HCT116 (cell line): ENCODE measurements around the gene ACSS1. TPM values are rescaled to one million over a fixed set of nuclear protein-coding genes. Genes with fewer than 3 reads are reported as not detected.

Experiments used
- ATAC-seq: fragments of 200-7000 bp; cut with Tn5 transposase; 2 replicates; pipeline ENCODE4 v1.9.1; 2020; ENCODE audit warnings: mild to moderate bottlenecking, moderate library complexity
- BruUV-seq: library from RNA; stranded (reverse); fragments of 400-500 nt; replicated peaks from 2 replicates; lab custom pipeline; 2021; lab: Mats Ljungman, UMichigan
- CTCF ChIA-PET: fragments of 300-600 bp; sonication (Branson Sonifier 250); formaldehyde crosslinking; loops from one replicate; lab custom pipeline; 2021; ENCODE audit warnings: antibody characterized with exemption; lab: Charles Lee
- POLR2A ChIA-PET: fragments of 300-600, 350-600 bp; sonication (Branson Sonifier 250); formaldehyde crosslinking; loops from one replicate; lab custom pipeline; 2021; ENCODE audit warnings: antibody characterized with exemption; lab: Charles Lee
- RAD21 ChIA-PET, 2 experiments: fragments of 300-600 bp; sonication (Branson Sonifier 250); formaldehyde crosslinking; loops; one replicate each; lab custom pipeline; 2023; ENCODE audit warnings: low total read pairs in 2 of 2; ENCODE audit not compliant: uncharacterized antibody in 2 of 2, unreplicated experiment in 2 of 2, low non-redundant PET in 1 of 2; lab: Charles Lee
- DNase-seq: peaks from one replicate; pipeline ENCODE4 v3.0.0-alpha.2; 2010; ENCODE audit warnings: low read depth, low spot score
- H2AFZ ChIP-seq: fragments of 200-600 bp; shearing (Covaris generic), sonication (generic); 2 replicates; pipeline ENCODE4 v1.6.1; 2017; ENCODE audit warnings: low read depth, mixed run types, mixed read lengths, antibody characterized with exemption, low read length; ENCODE audit not compliant: poor library complexity, severe bottlenecking
- H3K27ac ChIP-seq: 2 replicates; pipeline ENCODE4 v1.5.1; 2012; ENCODE audit warnings: low read depth, low read length
- H3K27me3 ChIP-seq: fragments of 200-600 bp; sonication (generic); 2 replicates; pipeline ENCODE4 v1.6.1; 2016; ENCODE audit warnings: mixed run types, low read length, mixed read lengths; ENCODE audit not compliant: insufficient read depth
- H3K36me3 ChIP-seq, 2 experiments: fragments of 200-500 bp in 1 of 2; fragments of 200-600 bp in 1 of 2; sonication (Bioruptor generic) in 1 of 2; sonication (generic) in 1 of 2; 2 replicates each; pipeline versions ENCODE4 v1.5.1 to v1.6.1; 2014 to 2016; ENCODE audit warnings: low read length in 2 of 2, inconsistent platforms in 1 of 2, mixed read lengths in 1 of 2, mixed run types in 1 of 2; ENCODE audit not compliant: insufficient read depth in 2 of 2, control insufficient read depth in 1 of 2
- H3K4me1 ChIP-seq, 2 experiments: fragments of 200-600 bp in 1 of 2; sonication (generic) in 1 of 2; 2 replicates each; pipeline versions ENCODE4 v1.5.1 to v1.6.1; 2012 to 2017; ENCODE audit warnings: low read length in 2 of 2, inconsistent platforms in 1 of 2, mild to moderate bottlenecking in 1 of 2, mixed read lengths in 1 of 2, mixed run types in 1 of 2, moderate library complexity in 1 of 2; ENCODE audit not compliant: insufficient read depth in 2 of 2, control insufficient read depth in 1 of 2
- H3K4me2 ChIP-seq: fragments of 200-600 bp; sonication (generic); 2 replicates; pipeline ENCODE4 v1.6.1; 2017; ENCODE audit warnings: mixed run types, low read length, mixed read lengths
- H3K4me3 ChIP-seq, 2 experiments: fragments of 200-600 bp in 1 of 2; sonication (generic) in 1 of 2; replicated peaks in 1 of 2; 2 replicates each; pipeline ENCODE4 v1.5.1; 2011 to 2016; ENCODE audit warnings: low read length in 2 of 2, control low read depth in 1 of 2, low read depth in 1 of 2, mild to moderate bottlenecking in 1 of 2, mixed read lengths in 1 of 2, mixed run types in 1 of 2
- H3K79me2 ChIP-seq: fragments of 200-600 bp; sonication (generic); 2 replicates; pipeline ENCODE4 v1.6.1; 2017; ENCODE audit warnings: mild to moderate bottlenecking, mixed run types, low read length, moderate library complexity, mixed read lengths; ENCODE audit not compliant: insufficient read depth
- H3K9ac ChIP-seq: fragments of 200-600 bp; sonication (generic); 2 replicates; pipeline ENCODE4 v1.6.1; 2016; ENCODE audit warnings: low read length, mixed read lengths
- H3K9me2 ChIP-seq: fragments of 200-600 bp; sonication (generic), shearing (Covaris generic); 2 replicates; pipeline ENCODE4 v1.6.1; 2017; ENCODE audit warnings: mixed run types, mild to moderate bottlenecking, moderate library complexity; ENCODE audit not compliant: insufficient read depth
- H3K9me3 ChIP-seq, 2 experiments: fragments of 200-500 bp in 1 of 2; fragments of 200-600 bp in 1 of 2; sonication (Bioruptor generic) in 1 of 2; sonication (generic) in 1 of 2; 2 replicates each; pipeline ENCODE4 v1.6.1; 2014 to 2017; ENCODE audit warnings: low read length in 2 of 2, mixed read lengths in 2 of 2, inconsistent platforms in 1 of 2, low read depth in 1 of 2, mild to moderate bottlenecking in 1 of 2, mixed run types in 1 of 2, moderate library complexity in 1 of 2; ENCODE audit not compliant: control insufficient read depth in 1 of 2, insufficient read depth in 1 of 2
- H4K20me1 ChIP-seq: fragments of 200-600 bp; sonication (generic), shearing (Covaris generic); 2 replicates; pipeline ENCODE4 v1.6.1; 2017; ENCODE audit warnings: mixed run types, mild to moderate bottlenecking, moderate library complexity; ENCODE audit not compliant: insufficient read depth
- CBX3 ChIP-seq: IDR thresholded peaks from 2 replicates; pipeline ENCODE4 v1.6.1; 2012; ENCODE audit warnings: low read depth
- CEBPB ChIP-seq: IDR thresholded peaks from 2 replicates; pipeline ENCODE4 v1.6.1; 2012; ENCODE audit warnings: low read depth
- EGR1 ChIP-seq: IDR thresholded peaks from 2 replicates; pipeline ENCODE4 v1.6.1; 2012; ENCODE audit warnings: low read depth
- ELF1 ChIP-seq: IDR thresholded peaks from 2 replicates; pipeline ENCODE4 v1.6.1; 2012; ENCODE audit warnings: low read depth, borderline replicate concordance
- EZH2 ChIP-seq: fragments of 200-600 bp; sonication (generic); IDR thresholded peaks from 2 replicates; pipeline ENCODE4 v1.6.1; 2017; ENCODE audit warnings: antibody characterized with exemption, mixed run types
- EZH2phosphoT487 ChIP-seq: fragments of 200-600 bp; IDR thresholded peaks from 2 replicates; pipeline ENCODE4 v1.6.1; 2018; ENCODE audit warnings: antibody characterized with exemption, borderline replicate concordance
- FOSL1 ChIP-seq: IDR thresholded peaks from 2 replicates; pipeline ENCODE4 v1.6.1; 2012; ENCODE audit warnings: low read depth
- JUND ChIP-seq: IDR thresholded peaks from 2 replicates; pipeline ENCODE4 v1.6.1; 2012
- POLR2A ChIP-seq: IDR thresholded peaks from 2 replicates; pipeline ENCODE4 v1.7.0; 2011; ENCODE audit warnings: borderline replicate concordance; ENCODE audit not compliant: insufficient read depth, insufficient read length; ENCODE audit errors: extremely low read depth
- RAD21 ChIP-seq: IDR thresholded peaks from 2 replicates; pipeline ENCODE4 v1.6.1; 2012; ENCODE audit warnings: low read depth, mild to moderate bottlenecking
- SRF ChIP-seq: IDR thresholded peaks from 2 replicates; pipeline ENCODE4 v1.6.1; 2012; ENCODE audit warnings: low read depth
- TCF7L2 ChIP-seq: IDR thresholded peaks from 2 replicates; pipeline ENCODE4 v1.7.0; 2011; ENCODE audit warnings: borderline replicate concordance, inconsistent platforms; ENCODE audit not compliant: insufficient read depth, insufficient read length; ENCODE audit errors: extremely low read depth
- YY1 ChIP-seq: IDR thresholded peaks from 2 replicates; pipeline ENCODE4 v1.6.1; 2011; ENCODE audit warnings: low read length, low read depth, moderate library complexity, mild to moderate bottlenecking; ENCODE audit not compliant: insufficient replicate concordance; ENCODE audit errors: extremely low read depth
- ZNF274 ChIP-seq: fragments of 200-500 bp; sonication (Bioruptor generic); IDR thresholded peaks from 2 replicates; pipeline ENCODE4 v1.6.1; 2014; ENCODE audit warnings: mild to moderate bottlenecking, low read depth, low read length, inconsistent platforms
- intact Hi-C: fragments of 100-400 bp; cut with micrococcal nuclease; formaldehyde crosslinking; loops from 2 replicates; pipeline ENCODE4 v1.10.0; 2022
- total RNA-seq: library from RNA; stranded (reverse); gene quantifications from one replicate; pipeline ENCODE4 v1.2.1, GENCODE V29; 2021; ENCODE audit not compliant: unreplicated experiment
- TF ChIP-seq, protein P1 (sequence below), 3 experiments: fragments of 200-600 bp in 1 of 3; sonication (generic) in 1 of 3; IDR thresholded peaks in 2 of 3; conservative IDR thresholded peaks in 1 of 3; 2 replicates each; pipeline ENCODE4 v1.5.1; 2012 to 2017; ENCODE audit warnings: low read depth in 2 of 3, low read length in 2 of 3, antibody characterized with exemption in 1 of 3, borderline replicate concordance in 1 of 3, control low read depth in 1 of 3, mild to moderate bottlenecking in 1 of 3, mixed read lengths in 1 of 3, mixed run types in 1 of 3, moderate library complexity in 1 of 3; ENCODE audit not compliant: insufficient read depth in 1 of 3
- TF ChIP-seq, protein P2 (sequence below): IDR thresholded peaks from 2 replicates; pipeline ENCODE4 v1.6.1; 2012
- TF ChIP-seq, protein P3 (sequence below): IDR thresholded peaks from 2 replicates; pipeline ENCODE4 v1.6.1; 2012; ENCODE audit warnings: low read depth
- TF ChIP-seq, protein P4 (sequence below): IDR thresholded peaks from 2 replicates; pipeline ENCODE4 v1.6.1; 2011; ENCODE audit warnings: mild to moderate bottlenecking, low read length, moderate library complexity; ENCODE audit not compliant: insufficient replicate concordance; ENCODE audit errors: extremely low read depth

ACSS1 gene
- total RNA-seq, 1 experiment from 2014 or later, result 0.27 TPM

DNA sequence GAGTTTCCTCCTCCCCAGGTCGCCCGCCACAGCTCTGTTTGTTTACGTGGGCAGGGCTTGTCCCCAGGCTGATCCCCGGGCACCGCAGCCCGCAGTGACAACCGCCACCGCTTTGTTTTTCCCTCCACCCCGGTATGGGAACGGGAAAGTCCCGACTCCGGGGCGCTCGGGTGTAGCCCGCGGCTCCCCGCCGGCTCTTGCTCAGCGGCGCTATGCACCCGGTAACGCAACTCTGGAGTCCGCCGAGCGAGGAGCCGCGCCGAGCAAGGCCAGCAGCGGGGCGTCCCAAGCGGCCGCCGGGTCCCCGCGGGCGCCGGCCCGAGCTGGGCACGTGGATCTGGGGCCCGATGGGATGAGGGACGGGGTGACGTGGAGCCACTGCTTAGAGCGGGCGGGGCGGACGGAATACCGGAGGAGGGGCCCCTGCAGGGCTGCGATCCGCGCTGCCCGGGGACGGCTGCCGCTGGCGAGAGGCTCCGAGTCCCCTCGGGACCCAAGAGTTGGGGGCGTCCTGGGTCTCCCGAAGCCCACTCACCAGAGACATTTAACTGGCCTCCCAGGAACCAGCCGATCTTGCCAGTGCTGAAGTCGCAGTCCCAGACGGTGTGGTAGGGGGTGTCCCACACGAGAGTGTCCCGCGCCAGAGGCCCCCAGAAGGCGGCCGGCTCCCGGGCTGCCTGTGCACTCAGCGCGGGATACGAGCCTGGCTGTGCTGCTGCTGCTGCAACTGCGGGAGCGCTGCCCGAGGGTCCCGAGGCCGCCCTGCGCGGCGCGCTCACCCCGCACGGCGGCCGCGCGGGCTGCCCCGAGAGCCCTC lies 497 bp downstream of the ACSS1 start:
- RAD21 ChIA-PET, result no interaction called here

More for the DNA sequence above, 497 bp downstream of the ACSS1 start:
- POLR2A ChIA-PET, result no interaction called here
- Histone ChIP-seq H3K4me2 (peak overlapping the region; percentile 33), H3K27me3 (peaks cover 25% of the 10 kb centered on the region), H3K4me3 (no peak overlapping the region), H2AFZ (no peak overlapping the region), H3K36me3 (no peaks in the 10 kb centered on the region), H3K9ac (no peak overlapping the region), H3K9me3 (no peaks in the 10 kb centered on the region), H3K4me1 (no peaks in the 10 kb centered on the region), H3K79me2 (no peaks in the 10 kb centered on the region), H3K9me2 (no peaks in the 10 kb centered on the region), H3K27ac (no peak overlapping the region), H4K20me1 (no peaks in the 10 kb centered on the region)
- CTCF ChIA-PET, result no interaction called here
- BruUV-seq, result no TSS peak
- no peak for DNase-seq
- intact Hi-C loops, result no loop called here
- TF ChIP-seq EGR1, result no peak
- no peak for TF ChIP-seq ELF1
- no peak for TF ChIP-seq CBX3
- TF ChIP-seq POLR2A, result no peak
- TF ChIP-seq YY1, result no peak
- no peak for TF ChIP-seq RAD21
- TF ChIP-seq CEBPB, result no peak
- no peak for TF ChIP-seq EZH2phosphoT487
- no peak for TF ChIP-seq TCF7L2
- TF ChIP-seq, protein P1, sequence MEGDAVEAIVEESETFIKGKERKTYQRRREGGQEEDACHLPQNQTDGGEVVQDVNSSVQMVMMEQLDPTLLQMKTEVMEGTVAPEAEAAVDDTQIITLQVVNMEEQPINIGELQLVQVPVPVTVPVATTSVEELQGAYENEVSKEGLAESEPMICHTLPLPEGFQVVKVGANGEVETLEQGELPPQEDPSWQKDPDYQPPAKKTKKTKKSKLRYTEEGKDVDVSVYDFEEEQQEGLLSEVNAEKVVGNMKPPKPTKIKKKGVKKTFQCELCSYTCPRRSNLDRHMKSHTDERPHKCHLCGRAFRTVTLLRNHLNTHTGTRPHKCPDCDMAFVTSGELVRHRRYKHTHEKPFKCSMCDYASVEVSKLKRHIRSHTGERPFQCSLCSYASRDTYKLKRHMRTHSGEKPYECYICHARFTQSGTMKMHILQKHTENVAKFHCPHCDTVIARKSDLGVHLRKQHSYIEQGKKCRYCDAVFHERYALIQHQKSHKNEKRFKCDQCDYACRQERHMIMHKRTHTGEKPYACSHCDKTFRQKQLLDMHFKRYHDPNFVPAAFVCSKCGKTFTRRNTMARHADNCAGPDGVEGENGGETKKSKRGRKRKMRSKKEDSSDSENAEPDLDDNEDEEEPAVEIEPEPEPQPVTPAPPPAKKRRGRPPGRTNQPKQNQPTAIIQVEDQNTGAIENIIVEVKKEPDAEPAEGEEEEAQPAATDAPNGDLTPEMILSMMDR (IDR thresholded peaks at IDR 0.05 in 2 of 3, conservative IDR thresholded peaks at IDR 0.05 in 1 of 3; ENCODE audit: borderline replicate concordance in 1 of 3, insufficient read depth in 1 of 3, low read depth in 2 of 3, low read length in 2 of 3), result no peak
- no peak for TF ChIP-seq ZNF274
- TF ChIP-seq FOSL1, result no peak
- no peak for TF ChIP-seq JUND
- TF ChIP-seq, protein P2, sequence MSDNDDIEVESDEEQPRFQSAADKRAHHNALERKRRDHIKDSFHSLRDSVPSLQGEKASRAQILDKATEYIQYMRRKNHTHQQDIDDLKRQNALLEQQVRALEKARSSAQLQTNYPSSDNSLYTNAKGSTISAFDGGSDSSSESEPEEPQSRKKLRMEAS, result no peak
- TF ChIP-seq, protein P3, sequence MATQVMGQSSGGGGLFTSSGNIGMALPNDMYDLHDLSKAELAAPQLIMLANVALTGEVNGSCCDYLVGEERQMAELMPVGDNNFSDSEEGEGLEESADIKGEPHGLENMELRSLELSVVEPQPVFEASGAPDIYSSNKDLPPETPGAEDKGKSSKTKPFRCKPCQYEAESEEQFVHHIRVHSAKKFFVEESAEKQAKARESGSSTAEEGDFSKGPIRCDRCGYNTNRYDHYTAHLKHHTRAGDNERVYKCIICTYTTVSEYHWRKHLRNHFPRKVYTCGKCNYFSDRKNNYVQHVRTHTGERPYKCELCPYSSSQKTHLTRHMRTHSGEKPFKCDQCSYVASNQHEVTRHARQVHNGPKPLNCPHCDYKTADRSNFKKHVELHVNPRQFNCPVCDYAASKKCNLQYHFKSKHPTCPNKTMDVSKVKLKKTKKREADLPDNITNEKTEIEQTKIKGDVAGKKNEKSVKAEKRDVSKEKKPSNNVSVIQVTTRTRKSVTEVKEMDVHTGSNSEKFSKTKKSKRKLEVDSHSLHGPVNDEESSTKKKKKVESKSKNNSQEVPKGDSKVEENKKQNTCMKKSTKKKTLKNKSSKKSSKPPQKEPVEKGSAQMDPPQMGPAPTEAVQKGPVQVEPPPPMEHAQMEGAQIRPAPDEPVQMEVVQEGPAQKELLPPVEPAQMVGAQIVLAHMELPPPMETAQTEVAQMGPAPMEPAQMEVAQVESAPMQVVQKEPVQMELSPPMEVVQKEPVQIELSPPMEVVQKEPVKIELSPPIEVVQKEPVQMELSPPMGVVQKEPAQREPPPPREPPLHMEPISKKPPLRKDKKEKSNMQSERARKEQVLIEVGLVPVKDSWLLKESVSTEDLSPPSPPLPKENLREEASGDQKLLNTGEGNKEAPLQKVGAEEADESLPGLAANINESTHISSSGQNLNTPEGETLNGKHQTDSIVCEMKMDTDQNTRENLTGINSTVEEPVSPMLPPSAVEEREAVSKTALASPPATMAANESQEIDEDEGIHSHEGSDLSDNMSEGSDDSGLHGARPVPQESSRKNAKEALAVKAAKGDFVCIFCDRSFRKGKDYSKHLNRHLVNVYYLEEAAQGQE, result no peak
- TF ChIP-seq EZH2, result no peak
- TF ChIP-seq SRF, result no peak
- TF ChIP-seq, protein P4, sequence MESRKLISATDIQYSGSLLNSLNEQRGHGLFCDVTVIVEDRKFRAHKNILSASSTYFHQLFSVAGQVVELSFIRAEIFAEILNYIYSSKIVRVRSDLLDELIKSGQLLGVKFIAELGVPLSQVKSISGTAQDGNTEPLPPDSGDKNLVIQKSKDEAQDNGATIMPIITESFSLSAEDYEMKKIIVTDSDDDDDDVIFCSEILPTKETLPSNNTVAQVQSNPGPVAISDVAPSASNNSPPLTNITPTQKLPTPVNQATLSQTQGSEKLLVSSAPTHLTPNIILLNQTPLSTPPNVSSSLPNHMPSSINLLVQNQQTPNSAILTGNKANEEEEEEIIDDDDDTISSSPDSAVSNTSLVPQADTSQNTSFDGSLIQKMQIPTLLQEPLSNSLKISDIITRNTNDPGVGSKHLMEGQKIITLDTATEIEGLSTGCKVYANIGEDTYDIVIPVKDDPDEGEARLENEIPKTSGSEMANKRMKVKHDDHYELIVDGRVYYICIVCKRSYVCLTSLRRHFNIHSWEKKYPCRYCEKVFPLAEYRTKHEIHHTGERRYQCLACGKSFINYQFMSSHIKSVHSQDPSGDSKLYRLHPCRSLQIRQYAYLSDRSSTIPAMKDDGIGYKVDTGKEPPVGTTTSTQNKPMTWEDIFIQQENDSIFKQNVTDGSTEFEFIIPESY, result no peak
- ATAC-seq, result peak; percentile 68
